GM12874 (cell line): Measurements from ENCODE around the gene PCSK2.

Experiments used
- CTCF ChIP-seq: IDR thresholded peaks from 2 replicates; pipeline ENCODE4 v1.5.1; 2011; ENCODE audit warnings: low read depth, mild to moderate bottlenecking, control low read depth, low read length, moderate library complexity; ENCODE audit not compliant: insufficient read depth

The PCSK2 gene

DNA sequence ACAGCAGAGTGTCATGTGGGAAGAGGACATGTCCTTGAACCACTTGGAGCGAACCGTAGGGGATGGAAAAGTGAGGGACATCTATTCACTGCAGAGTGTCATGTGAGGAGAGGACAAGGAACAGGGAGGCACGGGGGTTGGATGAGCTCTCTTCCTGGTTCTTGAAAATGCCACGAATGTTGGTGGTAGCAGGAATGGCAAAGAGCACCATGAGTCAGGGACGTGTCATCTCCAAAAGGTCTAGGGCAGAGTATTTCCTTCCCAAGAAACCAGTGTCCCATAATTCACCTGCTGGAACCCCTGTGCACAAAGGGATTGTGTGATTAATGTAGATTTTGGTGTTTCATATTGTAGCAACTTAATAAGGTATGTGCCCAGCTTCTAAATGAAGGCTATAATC lies 167.6 kb downstream of the PCSK2 start:
- TF ChIP-seq CTCF: no peak

DNA sequence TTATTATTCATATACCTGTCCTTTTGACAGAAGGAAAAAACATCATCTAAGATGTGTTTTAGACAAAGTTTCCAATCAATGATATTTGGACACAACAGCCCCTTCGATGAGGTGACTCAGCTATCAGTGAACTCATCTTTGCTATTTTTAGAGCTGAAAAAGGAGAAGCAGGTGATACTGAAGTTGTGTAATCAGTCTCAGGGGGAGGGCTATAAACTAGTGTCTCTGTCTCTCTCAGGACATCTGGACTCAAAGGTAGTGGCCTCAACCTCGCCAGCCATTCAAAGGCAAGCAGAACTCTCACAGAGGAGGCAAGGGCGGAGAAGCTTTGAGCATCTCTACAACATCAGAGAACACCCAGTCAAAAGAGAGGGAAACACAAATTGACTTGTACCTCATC lies 168.9 kb downstream of the PCSK2 start:
- no peak for TF ChIP-seq CTCF

DNA sequence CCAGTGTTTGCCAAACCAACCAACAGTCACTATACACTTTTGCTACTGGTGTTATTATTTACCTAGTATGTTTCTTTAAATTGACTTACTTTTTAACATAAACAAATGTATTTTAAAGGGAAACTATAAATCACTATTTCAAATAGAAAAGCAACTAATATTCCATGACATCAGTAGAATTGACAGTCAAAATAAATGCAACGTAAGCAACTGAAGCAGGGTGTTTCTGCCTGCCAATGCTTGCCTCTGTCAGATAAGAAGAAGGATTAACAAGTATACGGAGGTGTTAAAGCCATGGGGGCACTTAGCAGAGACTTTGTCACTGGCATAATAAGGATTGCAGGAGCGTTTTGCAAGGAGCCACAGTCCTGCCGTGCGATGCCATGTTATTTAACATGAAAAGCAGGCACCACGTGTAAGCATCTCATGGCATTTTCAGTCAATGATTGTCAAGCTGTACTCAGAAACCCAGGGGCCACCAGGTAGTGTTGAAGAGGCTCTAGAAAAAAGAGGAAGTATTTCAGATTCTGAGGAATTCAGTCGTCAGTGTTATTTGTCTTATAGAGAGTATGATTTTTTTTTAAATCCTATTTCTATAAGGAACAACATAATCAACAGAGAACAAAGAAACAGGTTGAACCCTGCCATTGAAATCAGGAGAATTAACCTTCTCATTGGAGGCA lies 172.6 kb downstream of the PCSK2 start:
- no peak for TF ChIP-seq CTCF

DNA sequence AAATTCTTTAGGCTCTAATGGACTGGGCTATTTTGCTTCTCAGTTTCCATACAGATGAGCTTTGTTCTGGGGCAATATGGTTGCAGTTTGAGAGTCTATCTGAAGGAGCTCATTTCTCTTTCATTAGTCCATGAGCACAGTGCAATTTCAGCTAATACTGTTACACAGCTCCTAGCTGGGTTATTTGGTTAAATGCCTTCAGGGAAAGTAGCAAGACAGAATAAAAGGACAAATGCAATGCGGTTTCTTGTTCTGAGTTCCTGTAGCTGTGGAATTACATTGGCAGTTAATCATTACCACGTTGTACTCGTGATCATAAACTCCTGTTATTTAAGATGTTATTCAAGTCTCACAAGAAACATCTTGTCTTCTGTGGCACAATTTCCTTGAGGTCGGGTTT lies 176.6 kb downstream of the PCSK2 start:
- TF ChIP-seq CTCF: no peak

- TF ChIP-seq CTCF: no peak
These were observed 179.3 kb downstream of the PCSK2 start for GRCh38 chr20:17406051-17406590.

DNA sequence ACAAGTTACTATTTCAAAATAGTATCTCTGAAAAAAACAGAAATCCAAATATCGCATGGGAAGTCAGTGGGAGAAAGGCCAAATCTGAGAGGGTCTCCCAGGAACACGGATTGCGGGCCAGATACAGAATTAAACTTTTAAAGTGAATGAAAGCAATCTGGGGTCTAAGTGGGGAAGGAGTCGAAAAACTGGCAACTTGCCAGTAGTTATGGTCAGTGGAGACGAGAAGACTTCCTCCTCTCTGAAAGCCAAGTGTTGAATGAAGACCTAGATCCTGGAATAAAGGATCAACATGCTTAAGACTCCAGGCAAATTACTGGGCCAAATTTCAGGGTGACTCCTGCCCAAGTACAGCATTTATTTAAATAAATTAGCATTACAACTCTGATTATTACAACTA lies 180.7 kb downstream of the PCSK2 start:
- TF ChIP-seq CTCF: no peak

DNA sequence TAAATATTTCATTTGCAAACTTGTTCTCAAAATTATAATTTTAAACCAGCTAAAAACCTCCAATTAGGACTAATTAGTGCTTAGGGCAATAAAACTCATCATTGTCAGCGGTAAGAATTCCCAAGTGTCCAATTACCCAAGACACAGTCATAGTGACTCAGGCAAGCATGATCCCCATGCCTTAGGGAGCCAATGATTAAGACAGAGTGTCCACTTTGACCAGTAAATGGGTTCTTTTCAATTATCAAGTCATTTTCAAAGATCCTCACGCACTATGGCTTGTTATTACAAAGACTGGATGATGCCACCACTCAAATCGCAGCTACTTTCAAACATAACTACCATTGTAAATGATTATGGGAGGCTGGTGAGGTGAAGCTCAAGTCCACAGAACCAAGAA lies 190.4 kb downstream of the PCSK2 start:
- TF ChIP-seq CTCF: no peak

DNA sequence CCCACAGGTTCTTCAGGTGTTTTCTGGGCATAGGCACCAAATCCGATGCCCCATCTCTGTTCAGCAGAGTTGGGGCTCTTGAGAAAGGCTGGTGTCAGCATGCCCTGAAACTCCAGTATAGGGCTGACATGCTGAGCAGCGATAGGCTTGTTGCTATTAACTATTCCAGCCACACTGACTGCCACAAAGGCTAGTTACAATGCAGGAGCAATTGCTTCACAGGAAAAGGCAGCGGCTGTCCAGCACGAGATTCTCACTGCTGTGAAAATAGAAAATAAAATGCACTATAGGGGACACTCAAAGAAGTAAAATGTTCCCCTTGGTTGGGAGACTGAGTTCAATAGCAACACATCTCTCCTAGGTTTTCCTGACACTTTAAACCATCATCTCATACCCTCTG lies 191.9 kb downstream of the PCSK2 start:
- TF ChIP-seq CTCF: no peak
